Type B pancreatic cell (in vitro differentiated cells): ENCODE measurements around the gene TMIGD1. TPM values are rescaled to one million over a fixed set of nuclear protein-coding genes. Genes with fewer than 3 reads are reported as not detected.

Experiments
- DNase-seq: peaks from one replicate; pipeline ENCODE4 v3.0.0; 2021; ENCODE audit warnings: mixed read lengths; ENCODE audit not compliant: unreplicated experiment; ENCODE audit errors: extremely low spot score
- H3K27ac Mint-ChIP-seq: 2 replicates; pipeline ENCODE4 v1.8.0; 2021; ENCODE audit warnings: mild to moderate bottlenecking, mixed read lengths
- H3K27me3 Mint-ChIP-seq: 2 replicates; pipeline ENCODE4 v1.8.0; 2021; ENCODE audit warnings: mixed read lengths
- H3K36me3 Mint-ChIP-seq: 2 replicates; pipeline ENCODE4 v1.8.0; 2021; ENCODE audit warnings: mixed read lengths
- H3K4me1 Mint-ChIP-seq: one replicate; pipeline ENCODE4 v1.8.0; 2021; ENCODE audit warnings: mixed read lengths; ENCODE audit not compliant: unreplicated experiment
- H3K4me3 Mint-ChIP-seq: 2 replicates; pipeline ENCODE4 v1.8.0; 2021; ENCODE audit warnings: mild to moderate bottlenecking, mixed read lengths
- H3K9me3 Mint-ChIP-seq: 2 replicates; pipeline ENCODE4 v1.8.0; 2021; ENCODE audit warnings: mixed read lengths
- CTCF ChIP-seq: fragments of 200-600 bp; sonication (generic); conservative IDR thresholded peaks from 2 replicates; pipeline ENCODE4 v1.5.0; 2021; ENCODE audit warnings: antibody characterized with exemption, mild to moderate bottlenecking
- total RNA-seq: library from RNA; stranded (reverse); gene quantifications from 2 replicates; pipeline ENCODE4 v1.2.1, GENCODE V29; 2021; ENCODE audit warnings: low replicate concordance

The TMIGD1 gene
- total RNA-seq, 1 donor from 2014 or later: not detected

- no peak for DNase-seq
- peaks cover 9% of the 10 kb centered on the region for H3K27me3 Mint-ChIP-seq
- no peaks in the 10 kb centered on the region for H3K4me1 Mint-ChIP-seq
- H3K27ac Mint-ChIP-seq: no peak overlapping the region
- no peak for TF ChIP-seq CTCF
- no peak overlapping the region for H3K4me3 Mint-ChIP-seq
- peaks cover 8% of the 10 kb centered on the region for H3K9me3 Mint-ChIP-seq
- H3K36me3 Mint-ChIP-seq: no peaks in the 10 kb centered on the region
These were observed 31.6 kb downstream of the TMIGD1 start for GRCh38 chr17:30302241-30302640.

GRCh38 chr17:30300818-30301217 is 33.0 kb downstream of the TMIGD1 start:
- Mint-ChIP-seq H3K27ac (no peak overlapping the region), H3K4me1 (no peaks in the 10 kb centered on the region), H3K4me3 (no peak overlapping the region)

GRCh38 chr17:30299000-30299399 is 34.9 kb downstream of the TMIGD1 start:
- Mint-ChIP-seq H3K4me1 (no peaks in the 10 kb centered on the region), H3K27ac (no peak overlapping the region), H3K27me3 (peaks cover 10% of the 10 kb centered on the region), H3K9me3 (peaks cover 8% of the 10 kb centered on the region), H3K36me3 (no peaks in the 10 kb centered on the region), H3K4me3 (no peak overlapping the region)
- TF ChIP-seq CTCF: peak; percentile 53
- no peak for DNase-seq

More at GRCh38 chr17:30300818-30301217, 33.0 kb downstream of the TMIGD1 start:
- peaks cover 10% of the 10 kb centered on the region for H3K27me3 Mint-ChIP-seq
- TF ChIP-seq CTCF: no peak
- H3K36me3 Mint-ChIP-seq: no peaks in the 10 kb centered on the region
- H3K9me3 Mint-ChIP-seq: peaks cover 8% of the 10 kb centered on the region
- DNase-seq: no peak

GRCh38 chr17:30297715-30298114 is 36.1 kb downstream of the TMIGD1 start:
- DNase-seq: no peak
- Mint-ChIP-seq H3K27me3 (peaks cover 10% of the 10 kb centered on the region), H3K36me3 (no peaks in the 10 kb centered on the region), H3K9me3 (peaks cover 8% of the 10 kb centered on the region), H3K4me1 (no peaks in the 10 kb centered on the region), H3K27ac (no peak overlapping the region), H3K4me3 (no peak overlapping the region)
- TF ChIP-seq CTCF: no peak

GRCh38 chr17:30296499-30297080 is 37.3 kb downstream of the TMIGD1 start:
- Mint-ChIP-seq H3K36me3 (no peaks in the 10 kb centered on the region), H3K4me1 (no peaks in the 10 kb centered on the region), H3K4me3 (no peak overlapping the region), H3K27me3 (peaks cover 10% of the 10 kb centered on the region), H3K9me3 (peaks cover 8% of the 10 kb centered on the region), H3K27ac (no peak overlapping the region)
- no peak for TF ChIP-seq CTCF
- no peak for DNase-seq
